ENCODE data around the gene TAF1C.
"Not testable (repeated sequence)": the region's sequence is repeated elsewhere in the genome, so short reads cannot be mapped to it uniquely, and the experiment has no call there.

DNA sequence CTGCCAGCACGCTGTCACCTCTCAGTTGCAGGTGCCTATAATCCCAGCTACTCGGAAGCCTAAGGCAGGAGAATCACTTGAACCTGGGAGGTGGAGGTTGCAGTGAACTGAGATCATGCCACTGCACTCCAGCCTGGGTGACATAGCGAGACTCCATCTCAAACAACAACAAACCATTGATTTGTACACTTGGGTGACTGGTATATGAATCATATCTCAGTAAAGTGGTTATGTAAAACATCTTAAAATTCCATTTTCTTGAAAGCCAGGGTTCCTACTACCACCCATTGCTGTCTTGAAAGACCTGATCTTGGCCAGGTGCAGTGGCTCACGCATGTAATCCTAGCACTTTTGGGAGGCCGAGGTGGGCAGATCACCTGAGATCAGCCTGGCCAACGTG lies 18.3 kb upstream of the TAF1C start:
- not testable (repeated sequence) for TF ChIP-seq CTCF (conservative IDR thresholded peaks at IDR 0.05); EZH2 (IDR thresholded peaks at IDR 0.05; ENCODE audit: low read depth)
